Activated B cell treated with CpG ODN at 0.5 μM for 24 hours (primary cell): ENCODE data around the gene AGBL4. TPM values are rescaled to one million over a fixed set of nuclear protein-coding genes. Genes with fewer than 3 reads are reported as not detected.

Experiments used
- ATAC-seq: fragments of 200-7000 bp; cut with Tn5 transposase; one replicate; pipeline ENCODE4 v1.10.0; 2021; ENCODE audit warnings: low read depth, mild to moderate bottlenecking, moderate library complexity
- CTCF ChIA-PET: fragments of 350-600 bp; sonication (Branson Sonifier 250); formaldehyde crosslinking; loops from one replicate; lab custom pipeline; 2021; ENCODE audit warnings: antibody characterized with exemption; lab: Charles Lee
- POLR2A ChIA-PET: fragments of 350-600 bp; sonication (Branson Sonifier 250); formaldehyde crosslinking; loops from one replicate; lab custom pipeline; 2021; ENCODE audit warnings: antibody characterized with exemption; lab: Charles Lee
- DNase-seq: peaks from one replicate; pipeline ENCODE4 v3.0.0; 2022
- H3K27ac Mint-ChIP-seq: one replicate; pipeline ENCODE4 v1.8.0; 2020; ENCODE audit warnings: mixed read lengths
- H3K27me3 Mint-ChIP-seq: one replicate; pipeline ENCODE4 v1.8.0; 2021; ENCODE audit warnings: mixed read lengths
- H3K36me3 Mint-ChIP-seq: one replicate; pipeline ENCODE4 v1.8.0; 2021; ENCODE audit warnings: low read depth, mixed read lengths
- H3K4me1 Mint-ChIP-seq: one replicate; pipeline ENCODE4 v1.8.0; 2021; ENCODE audit warnings: mixed read lengths
- H3K4me3 Mint-ChIP-seq: one replicate; pipeline ENCODE4 v1.8.0; 2020; ENCODE audit warnings: mild to moderate bottlenecking, mixed read lengths
- H3K9me3 Mint-ChIP-seq: one replicate; pipeline ENCODE4 v1.8.0; 2020; ENCODE audit warnings: mixed read lengths
- CTCF ChIP-seq: fragments of 200-600 bp; IDR thresholded peaks from one replicate; pipeline ENCODE4 v1.8.0; 2022; ENCODE audit warnings: antibody characterized with exemption, mild to moderate bottlenecking
- intact Hi-C: fragments of 100-400 bp; cut with micrococcal nuclease; formaldehyde crosslinking; loops from one replicate; pipeline ENCODE4 v1.15.1; 2024
- total RNA-seq: library from RNA; stranded (reverse); gene quantifications from 2 replicates; pipeline ENCODE4 v1.2.3, GENCODE V29; 2022

Gene AGBL4
- total RNA-seq, 1 donor from 2014 or later = 0.24 TPM

DNA sequence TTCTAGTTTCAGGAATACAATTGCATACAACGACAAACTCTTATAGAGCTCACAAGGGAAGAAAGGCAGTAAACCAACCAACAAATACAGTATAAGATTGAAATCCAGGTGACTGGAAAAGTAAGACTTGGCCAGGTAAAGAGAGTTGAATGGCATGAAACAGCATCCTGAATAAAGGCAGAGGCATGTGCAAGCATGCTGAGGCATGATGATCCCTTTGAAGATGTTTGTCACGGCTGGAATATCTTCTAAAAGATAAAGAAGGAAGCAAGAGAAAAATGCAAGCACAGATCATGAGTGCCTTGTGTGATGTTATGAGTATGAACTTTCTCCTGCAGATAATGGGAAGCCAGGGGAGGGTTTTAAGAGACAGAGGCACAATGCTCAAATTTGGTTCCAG lies 1468.5 kb downstream of the AGBL4 start:
- ATAC-seq (no peak), DNase-seq (no peak)
- Mint-ChIP-seq H3K36me3 (no peaks in the 10 kb centered on the region), H3K27ac (no peak overlapping the region), H3K4me3 (no peak overlapping the region), H3K4me1 (no peaks in the 10 kb centered on the region), H3K27me3 (no peaks in the 10 kb centered on the region), H3K9me3 (no peaks in the 10 kb centered on the region)
- CTCF ChIA-PET = no interaction called here
- POLR2A ChIA-PET = no interaction called here
- intact Hi-C loops = no loop called here
- no peak for TF ChIP-seq CTCF

DNA sequence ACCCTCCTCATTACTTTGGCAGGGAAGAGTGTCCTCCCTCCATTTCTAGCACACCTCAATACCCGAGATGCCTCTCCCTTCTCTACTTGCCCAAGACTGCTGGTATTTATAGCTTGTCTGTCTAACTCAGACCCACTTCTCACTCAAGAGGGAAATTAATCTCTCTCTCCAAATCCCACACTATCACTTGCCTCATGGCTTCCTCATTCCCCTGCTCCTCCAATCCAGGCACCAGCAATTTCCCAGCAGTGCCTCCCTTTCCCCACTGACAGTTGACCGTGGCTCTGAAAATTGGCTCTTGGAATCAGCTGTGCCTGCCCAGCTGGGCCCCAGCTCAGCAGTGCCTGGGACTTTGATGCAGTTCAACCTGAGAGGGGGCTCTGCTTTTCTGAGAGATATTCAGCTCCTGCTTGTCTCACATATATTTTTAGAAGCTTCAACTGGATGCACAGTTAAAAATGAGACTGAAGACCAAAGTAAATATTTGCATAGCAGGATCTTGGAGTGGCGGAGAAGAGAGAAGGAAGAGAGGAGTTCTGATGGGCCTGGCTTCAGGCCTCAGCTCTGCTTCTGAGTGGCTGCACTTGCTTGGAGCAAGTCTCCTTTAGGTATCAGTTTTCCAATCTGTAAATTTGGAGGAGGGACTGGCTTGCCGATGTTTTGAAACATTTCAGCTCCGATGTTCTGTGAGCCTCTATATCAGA lies 1470.7 kb downstream of the AGBL4 start:
- intact Hi-C loops = loop anchor here (1.0 to 5.0 kb wide), 3 partner anchors 144 to 317 kb away; no protein-coding TSS in a partner anchor
- Mint-ChIP-seq H3K36me3 (no peaks in the 10 kb centered on the region), H3K4me1 (no peaks in the 10 kb centered on the region), H3K27ac (no peak overlapping the region), H3K4me3 (no peak overlapping the region), H3K27me3 (no peaks in the 10 kb centered on the region), H3K9me3 (no peaks in the 10 kb centered on the region)
- no peak for ATAC-seq
- no peak for DNase-seq
- TF ChIP-seq CTCF = no peak
- POLR2A ChIA-PET = no interaction called here
- CTCF ChIA-PET = interaction anchor here (1.1 to 2.2 kb wide), 2 partner anchors 11 to 265 kb away, joined by 3 to 9 read pairs; no protein-coding TSS in a partner anchor

DNA sequence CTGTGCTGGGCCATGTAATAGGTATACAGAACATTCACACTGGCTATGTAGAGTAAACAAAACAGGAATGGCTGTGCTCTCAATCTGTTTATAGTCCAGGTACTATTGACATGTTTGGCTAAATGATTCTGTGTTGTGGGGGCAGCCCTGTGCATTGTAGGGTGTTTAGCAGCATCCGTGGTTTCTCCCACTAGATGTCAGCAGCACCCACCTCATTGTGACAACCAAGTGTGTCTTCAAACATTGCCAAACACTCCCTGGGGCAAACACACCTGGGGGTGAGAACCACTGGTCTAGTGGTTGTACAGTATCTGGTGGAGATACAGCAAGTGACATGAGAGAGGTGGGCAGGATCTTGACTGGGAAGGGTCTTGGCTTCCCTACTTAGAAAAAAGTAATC lies 1471.3 kb downstream of the AGBL4 start:
- ATAC-seq = no peak
- intact Hi-C loops = loop anchor here (1.0 to 5.0 kb wide), 3 partner anchors 145 to 318 kb away; no protein-coding TSS in a partner anchor
- ChIA-PET CTCF (interaction anchor here (2.2 kb wide), 1 partner anchor 265 kb away, joined by 9 read pairs; no protein-coding TSS in a partner anchor), POLR2A (no interaction called here)
- no peak for TF ChIP-seq CTCF
- no peak overlapping the region for H3K4me3 Mint-ChIP-seq
- no peak for DNase-seq
- H3K36me3 Mint-ChIP-seq = no peaks in the 10 kb centered on the region
- H3K4me1 Mint-ChIP-seq = no peaks in the 10 kb centered on the region
- no peak overlapping the region for H3K27ac Mint-ChIP-seq
- H3K9me3 Mint-ChIP-seq = no peaks in the 10 kb centered on the region
- H3K27me3 Mint-ChIP-seq = no peaks in the 10 kb centered on the region

- Mint-ChIP-seq H3K9me3 (no peaks in the 10 kb centered on the region), H3K27ac (no peak overlapping the region), H3K4me3 (no peak overlapping the region), H3K4me1 (no peaks in the 10 kb centered on the region), H3K27me3 (peaks cover 4% of the 10 kb centered on the region), H3K36me3 (no peaks in the 10 kb centered on the region)
- no peak for ATAC-seq
- intact Hi-C loops = no loop called here
- TF ChIP-seq CTCF = no peak
- no peak for DNase-seq
- CTCF ChIA-PET = no interaction called here
- POLR2A ChIA-PET = interaction anchor here (0.6 kb wide), 1 partner anchor 136 kb away, joined by 3 read pairs; no protein-coding TSS in a partner anchor
Measured at GRCh38 chr1:48548985-48549384, 1474.8 kb downstream of the AGBL4 start.

DNA sequence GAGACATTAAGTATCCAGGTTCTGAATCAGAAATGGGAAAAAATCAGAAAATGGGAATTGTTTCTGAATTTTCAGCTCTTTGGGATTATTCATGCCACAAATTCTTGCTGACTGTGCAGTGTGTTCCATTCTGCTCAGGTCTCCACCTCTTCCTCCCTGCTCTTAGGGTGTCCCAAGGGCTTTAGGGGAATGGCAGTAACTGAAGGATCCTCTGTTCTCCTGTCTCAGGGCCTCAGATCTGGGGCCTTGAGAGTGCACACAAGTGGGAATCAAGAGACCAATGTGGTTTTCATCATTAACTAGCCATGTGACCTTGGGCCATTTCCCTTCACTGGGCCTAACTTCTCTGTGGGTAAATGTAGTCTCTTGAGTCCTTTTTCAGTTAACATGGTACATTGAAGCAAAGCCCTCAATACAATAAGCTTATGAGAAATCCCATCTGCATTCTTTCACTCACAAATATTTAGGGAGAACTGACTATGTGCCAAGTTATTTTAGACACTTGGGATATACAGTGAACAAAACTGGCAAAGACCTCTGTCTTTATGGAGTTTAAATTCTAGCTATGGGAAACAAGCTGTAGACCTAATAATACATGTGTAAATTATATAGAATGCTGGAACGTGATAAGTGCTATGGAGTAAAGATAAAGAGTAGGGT lies 1476.1 kb downstream of the AGBL4 start:
- TF ChIP-seq CTCF = no peak
- intact Hi-C loops = no loop called here
- ChIA-PET CTCF (interaction anchor here (1.0 kb wide), 1 partner anchor 16 kb away, joined by 3 read pairs; no protein-coding TSS in a partner anchor), POLR2A (no interaction called here)
- Mint-ChIP-seq H3K9me3 (no peaks in the 10 kb centered on the region), H3K4me1 (no peaks in the 10 kb centered on the region), H3K4me3 (no peak overlapping the region), H3K27me3 (peaks cover 4% of the 10 kb centered on the region), H3K36me3 (no peaks in the 10 kb centered on the region), H3K27ac (no peak overlapping the region)
- ATAC-seq (no peak), DNase-seq (no peak)
